GM21576 (cell line): ENCODE data around the gene ADPRHL1.

ENCODE experiments used
- ATAC-seq: cut with Tn5 transposase; IDR thresholded peaks from one replicate; pipeline ENCODE4 v1.9.1; 2021; ENCODE audit warnings: mild to moderate bottlenecking, moderate library complexity; ENCODE audit not compliant: unreplicated experiment

ADPRHL1 gene

DNA sequence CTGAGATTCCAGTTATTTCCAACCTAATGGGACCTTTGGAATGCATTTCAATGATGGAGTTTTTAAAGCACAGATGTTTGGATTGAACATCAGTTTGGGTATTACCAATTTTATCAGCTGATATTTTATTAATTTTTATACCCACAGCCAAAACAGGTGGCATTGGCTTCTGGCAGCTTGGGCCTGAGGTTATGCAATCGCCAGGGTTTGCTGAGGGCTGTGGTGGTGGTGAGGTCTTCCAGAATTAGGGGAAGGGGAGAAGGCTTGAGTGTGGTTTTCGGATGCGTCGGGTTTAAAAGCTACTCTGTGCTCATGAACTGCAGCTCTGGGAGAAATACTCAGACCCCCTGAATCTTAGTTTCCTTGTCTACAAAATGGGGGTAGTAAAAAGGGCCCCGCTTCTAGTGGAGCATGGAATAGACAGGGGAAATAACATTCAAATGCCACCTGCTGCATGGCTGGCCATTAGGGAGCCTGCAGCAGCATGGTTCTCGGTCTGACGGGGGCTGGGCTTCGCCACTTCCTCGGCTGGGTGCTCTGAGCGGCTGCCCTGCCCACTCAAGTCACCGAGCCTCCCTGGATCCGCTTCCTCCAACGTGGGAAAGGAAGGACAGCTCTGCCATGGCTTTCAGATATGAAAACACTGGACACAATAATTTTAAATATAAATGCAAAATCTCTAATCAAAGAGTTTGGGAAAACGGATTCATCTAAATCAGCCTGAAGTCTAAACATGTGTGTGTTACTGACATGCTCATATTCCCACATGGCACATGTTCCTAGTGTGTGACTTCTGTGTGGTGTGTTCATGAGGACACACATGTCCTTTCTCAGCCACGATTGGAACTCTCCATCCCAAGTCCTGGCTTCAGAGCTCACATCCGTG is 35.2 kb downstream of the ADPRHL1 start:
- no peak for ATAC-seq

- no peak for ATAC-seq
Measured at GRCh38 chr13:113417008-113417751, 36.1 kb downstream of the ADPRHL1 start.

GRCh38 chr13:113415825-113416224 is 37.5 kb downstream of the ADPRHL1 start:
- no peak for ATAC-seq

- no peak for ATAC-seq
Measured at GRCh38 chr13:113415032-113415431, 38.3 kb downstream of the ADPRHL1 start.

- ATAC-seq: no peak
Measured at GRCh38 chr13:113414335-113414734, 39.0 kb downstream of the ADPRHL1 start.

DNA sequence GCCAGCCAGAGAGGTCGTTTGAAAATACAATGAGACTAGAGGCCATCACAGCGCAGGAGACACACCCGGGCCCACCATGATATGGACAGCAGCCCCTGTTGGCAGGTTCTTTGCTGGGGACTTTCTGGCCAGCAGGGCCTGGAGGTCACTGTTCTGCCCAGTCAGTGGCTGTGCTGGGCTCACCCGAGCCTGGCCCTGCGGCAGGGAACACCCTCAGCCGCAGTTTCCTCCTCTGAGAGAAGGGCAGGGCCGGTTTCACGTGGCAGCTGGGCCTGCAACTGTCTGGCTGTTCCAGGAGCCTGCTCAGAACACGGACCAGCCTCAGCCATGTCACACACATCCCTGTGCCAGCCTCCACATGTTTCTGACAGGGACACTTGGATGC is 39.4 kb downstream of the ADPRHL1 start:
- no peak for ATAC-seq

DNA sequence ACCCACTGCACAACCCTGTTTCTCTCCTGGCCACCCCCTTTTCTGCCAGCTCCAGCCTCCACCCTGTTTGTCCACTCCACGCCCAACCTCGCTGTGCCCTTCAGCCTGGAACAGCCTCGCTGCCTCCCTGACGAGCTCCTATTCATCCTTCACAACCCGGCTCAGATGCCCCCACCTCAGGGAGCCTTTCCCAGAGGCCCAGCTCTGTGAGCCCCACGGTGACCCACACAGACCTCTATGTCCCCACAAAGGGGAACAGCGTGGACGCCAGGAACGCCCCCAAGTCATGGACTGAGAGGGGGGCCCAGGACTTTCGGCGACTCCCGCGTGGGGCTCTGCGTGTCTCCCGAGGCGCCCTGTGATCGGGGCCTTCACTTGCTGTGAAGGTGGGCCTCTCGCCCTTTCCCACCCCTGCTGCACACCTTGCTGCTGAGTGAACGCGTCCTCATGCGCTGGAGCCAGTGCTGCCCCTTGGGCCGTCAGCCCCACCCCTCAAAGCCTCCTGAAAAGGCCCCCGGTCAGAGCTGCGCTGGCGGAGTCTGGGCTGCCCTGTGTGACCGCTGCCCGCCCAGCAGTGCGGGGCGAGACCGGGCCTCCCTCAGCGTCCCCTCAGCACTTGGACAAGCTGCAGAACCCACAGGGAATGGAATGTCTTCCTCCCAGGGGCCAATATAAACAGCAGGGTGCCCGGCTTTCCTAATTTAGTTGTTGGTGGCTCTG is 40.0 kb downstream of the ADPRHL1 start:
- no peak for ATAC-seq

DNA sequence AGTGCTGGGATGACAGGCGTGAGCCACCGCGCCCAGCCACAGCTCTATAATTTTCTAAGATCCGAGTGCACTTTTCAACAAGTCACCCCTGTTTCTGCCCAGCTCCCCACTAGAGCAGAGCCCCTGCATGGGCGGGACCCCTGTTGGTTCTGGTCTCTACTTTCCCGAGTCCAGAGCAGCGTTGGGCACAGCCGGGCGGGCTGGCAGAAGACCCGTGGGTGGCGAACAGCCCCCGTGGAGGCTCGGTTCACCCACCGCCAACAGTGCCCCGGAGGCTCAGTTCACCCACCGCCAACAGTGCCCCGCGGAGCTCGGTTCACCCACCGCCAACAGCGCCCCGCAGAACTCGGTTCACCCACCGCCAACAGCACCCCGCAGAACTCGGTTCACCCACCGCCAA is 40.8 kb downstream of the ADPRHL1 start:
- ATAC-seq: no peak

DNA sequence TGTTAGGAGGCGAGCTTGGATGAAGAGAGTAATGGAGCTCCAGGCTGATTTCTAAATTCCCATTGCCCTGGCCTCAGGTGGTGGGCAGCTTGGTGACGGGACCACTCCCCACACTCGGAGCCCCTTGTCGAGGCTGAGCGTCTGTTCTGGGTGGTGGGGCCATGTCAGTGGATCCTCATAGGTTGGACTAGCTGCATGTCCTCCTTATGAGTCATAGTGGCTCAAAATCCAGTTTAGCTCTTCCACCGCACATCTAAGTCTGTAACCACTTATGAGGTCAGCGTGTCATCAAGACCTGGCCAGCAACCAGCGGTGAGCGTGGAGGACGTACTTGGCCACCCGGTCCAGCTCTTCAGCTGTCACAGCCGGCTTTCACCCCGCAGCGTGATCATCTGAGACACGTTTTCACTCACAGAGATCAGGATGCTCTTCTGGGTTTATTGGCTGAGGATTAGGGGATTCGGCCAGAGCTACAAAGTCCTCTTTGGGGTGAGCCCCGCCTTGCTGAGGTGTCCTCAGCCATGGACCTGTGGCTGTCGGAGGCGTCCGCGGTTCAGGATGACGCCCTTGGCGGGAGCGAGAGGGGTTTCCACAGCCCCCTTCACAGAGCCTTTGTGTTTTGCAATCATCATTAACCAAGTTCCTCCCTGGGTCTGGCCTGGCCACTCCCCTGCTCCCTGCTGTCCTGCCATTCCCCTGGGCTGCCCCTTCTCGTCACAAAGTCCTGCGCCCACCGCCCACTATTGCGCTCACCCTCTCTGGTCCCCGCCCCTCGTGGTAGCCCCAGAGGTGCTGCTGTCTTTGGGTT is 41.9 kb downstream of the ADPRHL1 start:
- ATAC-seq: no peak

DNA sequence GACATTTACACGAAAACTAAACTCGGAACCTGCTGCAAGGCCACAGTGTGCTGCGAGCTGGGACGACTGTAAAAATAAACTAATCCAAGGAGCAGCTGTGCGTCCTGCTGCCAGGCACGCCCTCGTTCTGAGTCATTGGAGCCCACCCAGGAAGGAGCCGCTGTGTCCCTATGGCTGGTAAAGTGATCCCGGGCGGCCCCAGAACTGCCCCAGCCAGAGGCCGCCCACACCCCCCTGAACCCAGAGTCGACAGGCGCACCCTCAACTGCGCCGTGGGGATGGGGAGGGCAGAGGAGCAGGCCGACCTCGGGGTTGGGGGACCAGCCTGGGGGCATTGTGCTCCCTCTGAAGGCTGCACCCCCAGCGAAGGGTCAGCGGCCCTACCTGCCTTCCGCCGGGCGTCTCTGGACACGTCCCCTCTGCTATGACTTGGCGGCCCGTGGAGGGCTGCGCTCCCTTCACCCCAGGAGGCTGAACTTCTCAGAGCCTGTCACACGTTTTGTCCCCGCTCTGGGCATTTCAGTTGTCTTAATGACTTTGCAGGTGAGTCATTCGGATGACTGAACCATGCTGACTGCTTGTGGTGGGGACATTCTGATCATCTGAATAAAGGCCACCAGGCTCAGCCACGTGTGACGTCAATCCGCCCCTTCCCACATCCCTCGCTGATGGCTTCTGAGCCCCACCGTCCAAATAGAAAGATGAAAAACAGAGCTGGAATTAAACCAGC is 42.7 kb downstream of the ADPRHL1 start:
- ATAC-seq: no peak

DNA sequence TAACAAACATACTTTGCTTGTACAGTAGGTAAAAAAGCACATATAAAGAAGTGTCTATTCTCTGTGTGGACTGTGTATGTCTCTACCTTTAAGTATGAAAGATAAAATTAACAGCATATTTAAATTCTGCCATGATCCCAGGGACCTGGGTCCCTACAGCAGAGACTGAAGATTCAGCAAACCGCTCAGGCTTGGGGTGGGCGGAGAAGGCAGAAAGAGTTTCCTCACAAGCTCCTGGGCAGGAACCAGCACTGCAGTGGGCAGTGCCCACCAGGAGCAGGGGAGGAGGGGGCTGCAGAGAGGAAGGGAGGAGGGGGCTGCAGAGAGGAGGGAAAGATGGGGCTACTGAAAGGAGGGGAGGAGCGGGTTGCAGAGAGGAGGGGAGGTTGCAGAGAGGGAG is 44.7 kb downstream of the ADPRHL1 start:
- no peak for ATAC-seq

DNA sequence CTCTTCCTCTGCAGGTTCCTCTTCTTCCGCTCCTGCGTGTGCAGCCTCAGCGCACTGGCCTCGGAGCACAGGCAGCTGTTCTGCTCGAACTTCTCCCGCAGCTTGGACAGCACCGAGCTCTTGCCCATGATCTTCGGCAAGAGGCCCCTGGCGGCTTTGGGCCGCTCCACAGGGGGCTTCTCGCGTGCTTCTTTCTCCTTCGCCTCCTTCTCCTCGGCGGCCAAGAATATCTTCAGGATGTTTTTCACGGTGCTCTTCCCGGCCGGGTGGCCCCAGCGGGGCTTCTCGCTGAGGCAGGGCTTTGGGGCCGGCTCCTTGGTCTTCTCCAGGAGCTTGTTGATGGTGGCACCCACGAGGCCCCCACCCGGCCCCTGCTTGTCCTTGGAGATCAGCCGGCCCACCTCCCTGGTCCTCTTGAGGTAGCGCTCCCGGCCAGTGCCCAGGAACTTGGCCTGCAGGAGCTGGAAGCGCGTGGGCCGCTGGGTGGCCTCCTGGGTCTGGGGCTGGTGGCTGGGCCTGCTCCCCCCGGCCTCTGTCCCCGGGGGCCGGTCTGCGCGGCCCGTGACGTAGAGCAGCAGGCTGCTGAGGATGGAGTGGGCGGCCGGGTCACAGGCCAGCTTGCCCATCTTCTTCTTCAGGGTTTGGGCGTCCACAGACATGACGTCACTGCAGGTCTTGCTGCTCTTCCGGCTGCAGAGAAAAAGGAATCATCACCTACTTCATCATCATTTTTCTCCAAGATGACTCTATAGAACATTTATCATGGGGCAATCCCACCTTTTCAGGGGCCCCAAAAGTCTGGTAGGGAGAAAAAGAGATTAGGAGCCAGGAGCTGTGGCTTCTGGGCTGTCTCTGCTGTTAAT is 45.5 kb downstream of the ADPRHL1 start:
- no peak for ATAC-seq

DNA sequence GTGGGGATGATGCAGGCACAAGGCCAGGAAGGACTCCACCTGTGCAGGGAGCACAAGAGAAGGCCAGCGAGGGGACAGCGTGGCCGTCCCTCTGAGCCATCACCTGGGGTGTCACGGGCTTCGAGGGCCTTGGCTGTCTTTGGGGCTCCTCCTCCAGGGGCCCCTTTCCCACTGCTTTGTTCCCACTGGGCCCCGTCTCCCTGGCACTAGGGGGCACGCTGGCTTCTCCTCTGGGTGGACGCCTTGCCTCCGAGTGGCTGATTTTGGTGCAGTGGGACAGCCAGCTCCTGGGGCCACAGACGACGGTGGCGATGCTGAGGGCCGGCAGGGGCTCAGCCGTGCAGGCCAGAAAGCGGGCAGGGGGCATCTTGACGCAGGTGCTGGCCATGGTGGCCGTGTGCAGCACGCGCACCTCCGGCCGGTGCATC is 46.2 kb downstream of the ADPRHL1 start:
- ATAC-seq: no peak

DNA sequence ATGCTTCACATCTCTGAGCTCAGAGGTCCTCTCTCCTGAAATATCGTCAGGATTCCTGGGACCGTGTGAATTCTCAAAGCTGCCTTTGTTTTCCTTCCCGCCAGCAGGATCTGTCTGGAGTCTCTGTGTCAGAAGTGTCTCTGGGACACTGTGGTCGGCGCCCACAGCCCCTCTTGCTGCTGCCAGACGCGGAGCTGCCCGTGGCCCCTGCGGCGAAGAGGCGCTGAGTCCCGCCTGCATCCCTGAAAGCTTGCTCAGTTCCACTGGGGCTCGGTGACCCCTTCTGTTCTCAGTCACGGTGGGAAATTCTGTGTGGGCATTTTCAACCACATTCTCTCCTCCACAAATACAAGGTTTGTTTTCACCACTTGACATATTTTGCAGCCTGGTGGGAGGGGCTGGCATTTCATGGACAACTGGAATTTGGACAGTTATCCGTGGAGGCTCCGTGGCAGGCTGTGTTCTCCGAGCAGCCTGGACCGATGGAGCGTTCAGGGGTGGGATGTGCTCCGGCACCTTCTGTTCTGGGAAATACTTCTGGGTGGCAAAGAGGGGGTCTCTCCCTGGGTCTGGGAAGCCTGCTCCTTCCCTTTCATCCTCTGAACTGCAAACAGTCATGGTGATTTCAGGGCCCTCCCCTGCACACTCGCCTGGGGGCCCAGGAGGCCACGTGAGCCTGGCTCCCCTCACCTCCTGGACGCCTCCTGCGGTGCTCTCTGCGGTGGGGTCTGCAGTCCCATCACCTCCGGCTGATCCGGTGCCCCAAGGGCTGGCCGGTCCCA is 46.8 kb downstream of the ADPRHL1 start:
- ATAC-seq: no peak

DNA sequence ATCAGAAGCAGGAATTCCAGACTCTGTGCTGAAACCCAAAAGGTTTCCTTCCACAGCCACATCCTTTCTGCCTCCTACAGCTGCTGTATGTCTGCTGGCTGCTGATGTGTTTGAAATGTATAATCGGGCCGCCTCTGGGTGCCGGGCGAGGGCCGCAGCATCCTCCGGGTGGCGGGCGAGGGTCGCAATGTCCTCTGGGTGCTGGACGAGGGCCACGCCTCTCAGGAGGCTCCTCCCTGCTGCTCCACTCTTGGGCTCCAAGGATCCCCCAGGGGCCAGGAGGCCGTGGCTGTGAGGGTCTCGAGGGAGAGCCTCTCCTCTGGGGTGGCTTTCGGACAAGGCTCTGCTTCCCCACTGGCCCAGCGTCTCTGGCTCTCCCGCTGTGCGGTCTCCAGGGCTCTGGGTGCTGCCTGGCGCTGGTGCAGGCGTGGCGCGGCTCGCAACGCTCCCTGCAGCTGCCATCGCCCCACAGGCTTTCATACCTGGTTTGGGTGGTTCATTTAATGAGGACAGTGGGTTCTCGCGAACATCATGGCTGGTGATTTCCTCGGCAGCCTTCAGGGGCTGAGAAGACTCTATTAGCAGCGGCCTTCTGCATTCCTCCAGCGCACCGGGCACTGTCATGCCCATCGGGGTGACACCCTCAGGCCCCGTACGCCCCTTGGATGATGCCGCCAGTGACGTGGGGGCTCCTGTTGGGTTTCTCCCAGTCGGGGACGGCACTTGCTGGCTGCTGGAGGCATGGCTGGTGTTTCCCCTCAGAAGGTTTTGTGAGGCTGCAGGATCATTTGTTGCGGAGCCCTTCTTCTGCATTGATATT is 47.6 kb downstream of the ADPRHL1 start:
- no peak for ATAC-seq

GRCh38 chr13:113404723-113405471 is 48.4 kb downstream of the ADPRHL1 start:
- ATAC-seq: no peak

GRCh38 chr13:113404366-113404722 is 48.9 kb downstream of the ADPRHL1 start:
- ATAC-seq: no peak
